Measurements from ENCODE around the gene MASP2. TPM values are rescaled to one million over a fixed set of nuclear protein-coding genes. Genes with fewer than 3 reads are reported as not detected.
"Not testable (repeated sequence)": the region's sequence is repeated elsewhere in the genome, so short reads cannot be mapped to it uniquely, and the experiment has no call there.

The MASP2 gene
- total RNA-seq, 4 donors from 2014 or later: not detected

DNA sequence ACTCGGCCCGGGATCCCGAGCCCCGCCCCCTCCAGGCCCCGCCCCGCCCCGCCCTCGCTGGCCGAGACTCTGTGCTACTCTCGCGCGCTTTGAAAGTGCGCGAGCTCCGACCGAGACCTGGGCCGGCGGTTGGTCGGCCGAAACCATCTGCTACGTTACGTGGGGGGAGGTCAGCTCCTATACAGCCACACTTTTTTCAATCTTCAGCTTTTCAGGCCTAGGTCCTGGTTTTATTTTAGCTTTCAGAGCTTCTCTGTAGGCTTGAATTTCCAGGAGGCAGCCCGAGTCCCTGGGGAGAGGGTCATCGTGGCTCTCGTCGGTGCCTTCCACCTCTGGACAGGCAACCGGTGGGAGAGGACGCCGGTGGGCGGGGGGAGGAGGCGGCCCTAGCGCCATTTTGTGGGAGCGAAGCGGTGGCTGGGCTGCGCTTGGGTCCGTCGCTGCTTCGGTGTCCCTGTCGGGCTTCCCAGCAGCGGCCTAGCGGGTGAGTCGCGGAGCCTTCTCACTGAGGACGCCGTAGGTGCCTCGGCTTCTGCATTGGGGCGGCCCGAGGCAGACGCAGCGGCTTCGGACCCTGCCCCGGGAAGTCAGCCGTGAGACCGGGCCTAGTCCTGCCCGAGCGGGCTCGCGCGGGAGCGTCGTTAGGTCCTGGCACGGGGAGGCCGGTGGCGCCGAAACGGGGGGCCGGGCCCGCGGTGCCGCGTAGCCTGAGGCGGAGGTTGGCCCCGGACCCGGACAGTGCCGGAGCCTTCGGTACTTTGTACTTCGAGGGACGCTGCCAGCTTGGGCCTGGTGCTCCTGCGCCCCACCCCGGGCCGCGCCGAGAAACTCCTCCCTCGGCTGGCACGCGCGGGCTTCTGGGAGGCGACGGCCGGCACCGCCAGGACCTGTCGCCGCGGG, 34.5 kb downstream of the MASP2 start, which contains the start of gene TARDBP:
Gene TARDBP, plus strand, starts transcription at position 395 of the 900 bp plus-strand sequence. CDS start 1,074 bp downstream, outside the sequence.
- peaks cover 39 to 42% (median 40%) of the 10 kb centered on the region in 4 donors for H3K36me3 ChIP-seq
- H3K27ac ChIP-seq (replicated peaks in 1 of 4): peak within 1 kb of the TSS; percentile 91 to 97 (median 94)
- TF ChIP-seq POLR2A (IDR thresholded peaks at IDR 0.05; ENCODE audit: low read depth): peak; percentile 94
- TF ChIP-seq, protein P1, sequence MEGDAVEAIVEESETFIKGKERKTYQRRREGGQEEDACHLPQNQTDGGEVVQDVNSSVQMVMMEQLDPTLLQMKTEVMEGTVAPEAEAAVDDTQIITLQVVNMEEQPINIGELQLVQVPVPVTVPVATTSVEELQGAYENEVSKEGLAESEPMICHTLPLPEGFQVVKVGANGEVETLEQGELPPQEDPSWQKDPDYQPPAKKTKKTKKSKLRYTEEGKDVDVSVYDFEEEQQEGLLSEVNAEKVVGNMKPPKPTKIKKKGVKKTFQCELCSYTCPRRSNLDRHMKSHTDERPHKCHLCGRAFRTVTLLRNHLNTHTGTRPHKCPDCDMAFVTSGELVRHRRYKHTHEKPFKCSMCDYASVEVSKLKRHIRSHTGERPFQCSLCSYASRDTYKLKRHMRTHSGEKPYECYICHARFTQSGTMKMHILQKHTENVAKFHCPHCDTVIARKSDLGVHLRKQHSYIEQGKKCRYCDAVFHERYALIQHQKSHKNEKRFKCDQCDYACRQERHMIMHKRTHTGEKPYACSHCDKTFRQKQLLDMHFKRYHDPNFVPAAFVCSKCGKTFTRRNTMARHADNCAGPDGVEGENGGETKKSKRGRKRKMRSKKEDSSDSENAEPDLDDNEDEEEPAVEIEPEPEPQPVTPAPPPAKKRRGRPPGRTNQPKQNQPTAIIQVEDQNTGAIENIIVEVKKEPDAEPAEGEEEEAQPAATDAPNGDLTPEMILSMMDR (IDR thresholded peaks at IDR 0.05): no peak
- TF ChIP-seq POLR2AphosphoS5 (IDR thresholded peaks at IDR 0.05): peak; percentile 96 to 99
- no peak for TF ChIP-seq EP300 (IDR thresholded peaks at IDR 0.05)
- H3K4me3 ChIP-seq: peak within 1 kb of the TSS; percentile 71 to 97 (median 81)
- no peaks in the 10 kb centered on the region for H3K27me3 ChIP-seq
- no peaks in the 10 kb centered on the region for H3K9me3 ChIP-seq
- intact Hi-C loops (cut with DNase I): no loop called here
- peak; percentile 97 for DNase-seq (ENCODE audit: extremely low spot score)
- peaks cover 37 to 54% (median 51%) of the 10 kb centered on the region in 4 donors for H3K4me1 ChIP-seq
- WGBS: 0% methylated on average over 22 of the region's 94 CpGs

- DNase-seq (ENCODE audit: extremely low spot score): no peak
- Histone ChIP-seq H3K27ac (replicated peaks in 1 of 4) (no peak overlapping the region), H3K4me3 (no peak overlapping the region), H3K36me3 (no peaks in the 10 kb centered on the region), H3K27me3 (no peaks in the 10 kb centered on the region), H3K9me3 (no peaks in the 10 kb centered on the region), H3K4me1 (no peaks in the 10 kb centered on the region)
- intact Hi-C loops (cut with DNase I): no loop called here
- TF ChIP-seq POLR2A (IDR thresholded peaks at IDR 0.05; ENCODE audit: low read depth) (no peak), EP300 (IDR thresholded peaks at IDR 0.05) (no peak), POLR2AphosphoS5 (IDR thresholded peaks at IDR 0.05) (no peak)
- TF ChIP-seq, protein P1 (IDR thresholded peaks at IDR 0.05): no peak
- WGBS: 80% methylated on average over 1 of the region's 1 CpG
Measured at GRCh38 chr1:11000526-11000925, 46.5 kb downstream of the MASP2 start.

- DNase-seq (ENCODE audit: extremely low spot score): no peak
- 83% methylated on average over 3 of the region's 3 CpGs for WGBS
- intact Hi-C loops (cut with DNase I): no loop called here
- no peak overlapping the region for H3K27ac ChIP-seq (replicated peaks in 1 of 4)
- no peaks in the 10 kb centered on the region for H3K9me3 ChIP-seq
- no peaks in the 10 kb centered on the region for H3K4me1 ChIP-seq
- H3K36me3 ChIP-seq: no peaks in the 10 kb centered on the region
- no peaks in the 10 kb centered on the region for H3K27me3 ChIP-seq
- no peak overlapping the region for H3K4me3 ChIP-seq
- no peak for TF ChIP-seq POLR2AphosphoS5 (IDR thresholded peaks at IDR 0.05)
- no peak for TF ChIP-seq EP300 (IDR thresholded peaks at IDR 0.05)
- TF ChIP-seq POLR2A (IDR thresholded peaks at IDR 0.05; ENCODE audit: low read depth): no peak
- TF ChIP-seq, protein P1 (IDR thresholded peaks at IDR 0.05): no peak
Measured at GRCh38 chr1:10996100-10996499, 50.9 kb downstream of the MASP2 start.

- WGBS: 79% methylated on average over 4 of the region's 4 CpGs
- Histone ChIP-seq H3K4me3 (no peak overlapping the region), H3K27me3 (no peaks in the 10 kb centered on the region), H3K36me3 (no peaks in the 10 kb centered on the region), H3K27ac (replicated peaks in 1 of 4) (no peak overlapping the region), H3K4me1 (no peaks in the 10 kb centered on the region), H3K9me3 (no peaks in the 10 kb centered on the region)
- TF ChIP-seq, protein P1 (IDR thresholded peaks at IDR 0.05): no peak
- no peak for TF ChIP-seq EP300 (IDR thresholded peaks at IDR 0.05)
- no peak for TF ChIP-seq POLR2A (IDR thresholded peaks at IDR 0.05; ENCODE audit: low read depth)
- no peak for TF ChIP-seq POLR2AphosphoS5 (IDR thresholded peaks at IDR 0.05)
- intact Hi-C loops (cut with DNase I): no loop called here
- no peak for DNase-seq (ENCODE audit: extremely low spot score)
Measured at GRCh38 chr1:10992864-10993263, 54.2 kb downstream of the MASP2 start.

DNA sequence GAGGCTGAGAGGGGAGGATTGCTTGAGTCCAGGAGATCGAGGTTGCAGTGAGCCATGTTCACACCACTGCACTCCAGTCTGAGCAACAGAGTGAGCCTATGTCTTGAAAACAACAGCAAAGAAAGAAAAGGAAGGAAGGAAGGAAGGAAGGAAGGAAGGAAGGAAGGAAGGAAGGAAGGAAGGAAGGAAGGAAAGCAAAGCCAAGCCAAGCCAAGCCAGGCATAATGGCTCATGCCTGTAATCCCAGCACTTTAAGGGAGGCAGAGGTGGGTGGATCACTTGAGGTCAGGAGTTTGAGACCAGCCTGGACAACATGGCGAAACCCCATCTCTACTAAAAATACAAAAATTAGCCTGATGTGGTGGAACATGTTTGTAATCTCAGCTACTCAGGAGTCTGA, 55.0 kb downstream of the MASP2 start:
- H3K4me3 ChIP-seq: not testable (repeated sequence)

More for the DNA sequence above, 55.0 kb downstream of the MASP2 start:
- H3K36me3 ChIP-seq; H3K4me1 ChIP-seq; H3K27ac ChIP-seq (replicated peaks in 1 of 4); intact Hi-C loops (cut with DNase I); H3K9me3 ChIP-seq; DNase-seq (ENCODE audit: extremely low spot score); H3K27me3 ChIP-seq: not testable (repeated sequence)
- WGBS: 88% methylated on average over 2 of the region's 2 CpGs
